ENCODE measurements around the gene SNX22. TPM values are rescaled to one million over a fixed set of nuclear protein-coding genes. Genes with fewer than 3 reads are reported as not detected.

The SNX22 gene
- total and polyA plus RNA-seq, 2 donors (not counting 1 experiment from before 2014, with no cell fraction given), result 0.17 TPM; not detected in 1

- peaks cover 36% of the 10 kb centered on the region for H3K79me2 ChIP-seq (ENCODE audit: control insufficient read depth, insufficient read depth, low read length)
- H3K27me3 ChIP-seq (ENCODE audit: control insufficient read depth, insufficient read depth, low read length), result no peaks in the 10 kb centered on the region
- peaks cover 20% of the 10 kb centered on the region for H3K36me3 ChIP-seq (ENCODE audit: control insufficient read depth, insufficient read depth, low read length)
- peak within 1 kb of the TSS; percentile 96 for H3K9ac ChIP-seq (ENCODE audit: insufficient read depth, low read length)
- H2AFZ ChIP-seq (ENCODE audit: low read length), result peak within 1 kb of the TSS; percentile 97
- H3K4me1 ChIP-seq (ENCODE audit: control insufficient read depth, extremely low read depth, insufficient read depth, low read length), result peaks cover 3% of the 10 kb centered on the region
- DNase-seq (ENCODE audit: low read depth in 2 of 2), result peak; percentile 97 to 98
- peak within 1 kb of the TSS; percentile 81 for H3K4me2 ChIP-seq (ENCODE audit: extremely low read depth, insufficient read depth, low read length)
- H3K27ac ChIP-seq (ENCODE audit: insufficient read depth, low read length), result peak within 1 kb of the TSS; percentile 89
- no peaks in the 10 kb centered on the region for H4K20me1 ChIP-seq (ENCODE audit: control insufficient read depth, extremely low read depth, insufficient read depth, low read length)
- TF ChIP-seq, protein P1, sequence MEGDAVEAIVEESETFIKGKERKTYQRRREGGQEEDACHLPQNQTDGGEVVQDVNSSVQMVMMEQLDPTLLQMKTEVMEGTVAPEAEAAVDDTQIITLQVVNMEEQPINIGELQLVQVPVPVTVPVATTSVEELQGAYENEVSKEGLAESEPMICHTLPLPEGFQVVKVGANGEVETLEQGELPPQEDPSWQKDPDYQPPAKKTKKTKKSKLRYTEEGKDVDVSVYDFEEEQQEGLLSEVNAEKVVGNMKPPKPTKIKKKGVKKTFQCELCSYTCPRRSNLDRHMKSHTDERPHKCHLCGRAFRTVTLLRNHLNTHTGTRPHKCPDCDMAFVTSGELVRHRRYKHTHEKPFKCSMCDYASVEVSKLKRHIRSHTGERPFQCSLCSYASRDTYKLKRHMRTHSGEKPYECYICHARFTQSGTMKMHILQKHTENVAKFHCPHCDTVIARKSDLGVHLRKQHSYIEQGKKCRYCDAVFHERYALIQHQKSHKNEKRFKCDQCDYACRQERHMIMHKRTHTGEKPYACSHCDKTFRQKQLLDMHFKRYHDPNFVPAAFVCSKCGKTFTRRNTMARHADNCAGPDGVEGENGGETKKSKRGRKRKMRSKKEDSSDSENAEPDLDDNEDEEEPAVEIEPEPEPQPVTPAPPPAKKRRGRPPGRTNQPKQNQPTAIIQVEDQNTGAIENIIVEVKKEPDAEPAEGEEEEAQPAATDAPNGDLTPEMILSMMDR (conservative IDR thresholded peaks at IDR 0.05 in 1 of 2, IDR thresholded peaks at IDR 0.05 in 1 of 2; ENCODE audit: low read depth in 1 of 2, low read length in 2 of 2), result peak; percentile 34 to 46
- no peak for TF ChIP-seq EZH2 (IDR thresholded peaks at IDR 0.05; ENCODE audit: low read length, missing control alignments)
- H3K9me3 ChIP-seq (ENCODE audit: control insufficient read depth, insufficient read depth, low read depth, low read length), result no peaks in the 10 kb centered on the region
- peak within 1 kb of the TSS; percentile 74 to 93 (median 77) for H3K4me3 ChIP-seq (replicated peaks in 1 of 4; ENCODE audit: control extremely low read depth in 1 of 4, insufficient read depth in 1 of 4, low read depth in 3 of 4, low read length in 4 of 4)
Measured at GRCh38 chr15:64162869-64163658, 11.5 kb downstream of the SNX22 start, which contains the start of gene PPIB. Gene PPIB, minus strand, starts transcription at chr15:64163022. Its CDS starts 36 bp downstream, at chr15:64162986.

GRCh38 chr15:64163659-64164362, 12.3 kb downstream of the SNX22 start:
- TF ChIP-seq, protein P1 (conservative IDR thresholded peaks at IDR 0.05 in 1 of 2, IDR thresholded peaks at IDR 0.05 in 1 of 2; ENCODE audit: low read depth in 1 of 2, low read length in 2 of 2), result no peak
- TF ChIP-seq EZH2 (IDR thresholded peaks at IDR 0.05; ENCODE audit: low read length, missing control alignments), result no peak
- H3K4me3 ChIP-seq (replicated peaks in 1 of 4; ENCODE audit: control extremely low read depth in 1 of 4, insufficient read depth in 1 of 4, low read depth in 3 of 4, low read length in 4 of 4), result peak overlapping the region; percentile 31 to 59 (median 48)
- H3K79me2 ChIP-seq (ENCODE audit: control insufficient read depth, insufficient read depth, low read length), result peaks cover 31% of the 10 kb centered on the region
- peak overlapping the region; percentile 37 for H3K27ac ChIP-seq (ENCODE audit: insufficient read depth, low read length)
- peak overlapping the region; percentile 32 for H3K9ac ChIP-seq (ENCODE audit: insufficient read depth, low read length)
- H4K20me1 ChIP-seq (ENCODE audit: control insufficient read depth, extremely low read depth, insufficient read depth, low read length), result no peaks in the 10 kb centered on the region
- H3K4me2 ChIP-seq (ENCODE audit: extremely low read depth, insufficient read depth, low read length), result peak overlapping the region; percentile 81
- peak in 1 of 2 donors; percentile 17 for DNase-seq (ENCODE audit: low read depth in 2 of 2)
- H3K36me3 ChIP-seq (ENCODE audit: control insufficient read depth, insufficient read depth, low read length), result peaks cover 12% of the 10 kb centered on the region
- no peaks in the 10 kb centered on the region for H3K9me3 ChIP-seq (ENCODE audit: control insufficient read depth, insufficient read depth, low read depth, low read length)
- no peaks in the 10 kb centered on the region for H3K27me3 ChIP-seq (ENCODE audit: control insufficient read depth, insufficient read depth, low read length)
- peaks cover 2% of the 10 kb centered on the region for H3K4me1 ChIP-seq (ENCODE audit: control insufficient read depth, extremely low read depth, insufficient read depth, low read length)
- H2AFZ ChIP-seq (ENCODE audit: low read length), result peak overlapping the region; percentile 97

DNA sequence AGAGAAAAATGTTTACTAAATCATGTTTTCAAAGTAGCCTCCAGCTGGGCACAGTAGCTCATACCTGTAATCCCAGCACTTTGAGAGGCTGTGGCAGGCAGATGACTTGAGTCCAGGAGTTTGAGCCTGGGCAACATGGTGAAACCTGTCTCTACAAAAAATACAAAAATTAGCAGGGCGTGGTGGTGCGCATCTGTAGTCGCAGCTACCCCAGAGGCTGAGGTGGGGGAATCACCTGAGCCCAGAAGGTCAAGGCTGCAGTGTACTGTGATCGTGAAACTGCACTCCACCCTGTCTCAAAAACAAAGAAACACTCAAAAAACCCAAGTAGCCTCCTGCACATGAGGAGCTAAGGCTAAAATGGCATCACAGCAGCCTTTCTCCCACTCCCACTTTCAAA, 12.9 kb downstream of the SNX22 start:
- TF ChIP-seq EZH2 (IDR thresholded peaks at IDR 0.05; ENCODE audit: low read length, missing control alignments), result no peak
- TF ChIP-seq, protein P1 (conservative IDR thresholded peaks at IDR 0.05 in 1 of 2, IDR thresholded peaks at IDR 0.05 in 1 of 2; ENCODE audit: low read depth in 1 of 2, low read length in 2 of 2), result no peak
- Histone ChIP-seq H3K9ac (ENCODE audit: insufficient read depth, low read length) (no peak overlapping the region), H3K27ac (ENCODE audit: insufficient read depth, low read length) (no peak overlapping the region), H3K4me3 (replicated peaks in 1 of 4; ENCODE audit: control extremely low read depth in 1 of 4, insufficient read depth in 1 of 4, low read depth in 3 of 4, low read length in 4 of 4) (no peak overlapping the region), H3K4me1 (ENCODE audit: control insufficient read depth, extremely low read depth, insufficient read depth, low read length) (peaks cover 2% of the 10 kb centered on the region), H2AFZ (ENCODE audit: low read length) (no peak overlapping the region), H3K79me2 (ENCODE audit: control insufficient read depth, insufficient read depth, low read length) (peaks cover 28% of the 10 kb centered on the region), H3K36me3 (ENCODE audit: control insufficient read depth, insufficient read depth, low read length) (peaks cover 8% of the 10 kb centered on the region), H3K9me3 (ENCODE audit: control insufficient read depth, insufficient read depth, low read depth, low read length) (no peaks in the 10 kb centered on the region), H3K4me2 (ENCODE audit: extremely low read depth, insufficient read depth, low read length) (no peak overlapping the region), H4K20me1 (ENCODE audit: control insufficient read depth, extremely low read depth, insufficient read depth, low read length) (no peaks in the 10 kb centered on the region), H3K27me3 (ENCODE audit: control insufficient read depth, insufficient read depth, low read length) (no peaks in the 10 kb centered on the region)
- DNase-seq (ENCODE audit: low read depth in 2 of 2), result no peak
